Measurements from ENCODE around the gene ARHGEF2.

Gene ARHGEF2

GRCh38 chr1:155904261-155904660 is 74.1 kb downstream of the ARHGEF2 start:
- Mint-ChIP-seq H3K9me3 (no peaks in the 10 kb centered on the region), H3K4me1 (peaks cover under 1% of the 10 kb centered on the region), H3K4me3 (no peak overlapping the region), H3K27me3 (no peaks in the 10 kb centered on the region), H3K36me3 (ENCODE audit: low read depth) (peaks cover 44% of the 10 kb centered on the region), H3K27ac (no peak overlapping the region)
- ATAC-seq (no peak), DNase-seq (no peak)

GRCh38 chr1:155900161-155900560 is 78.2 kb downstream of the ARHGEF2 start:
- DNase-seq (no peak), ATAC-seq (no peak)
- no peak overlapping the region for H3K4me3 Mint-ChIP-seq
- no peaks in the 10 kb centered on the region for H3K27me3 Mint-ChIP-seq
- H3K9me3 Mint-ChIP-seq: no peaks in the 10 kb centered on the region
- H3K36me3 Mint-ChIP-seq (ENCODE audit: low read depth): peaks cover 41% of the 10 kb centered on the region
- H3K4me1 Mint-ChIP-seq: no peaks in the 10 kb centered on the region
- no peak overlapping the region for H3K27ac Mint-ChIP-seq

DNA sequence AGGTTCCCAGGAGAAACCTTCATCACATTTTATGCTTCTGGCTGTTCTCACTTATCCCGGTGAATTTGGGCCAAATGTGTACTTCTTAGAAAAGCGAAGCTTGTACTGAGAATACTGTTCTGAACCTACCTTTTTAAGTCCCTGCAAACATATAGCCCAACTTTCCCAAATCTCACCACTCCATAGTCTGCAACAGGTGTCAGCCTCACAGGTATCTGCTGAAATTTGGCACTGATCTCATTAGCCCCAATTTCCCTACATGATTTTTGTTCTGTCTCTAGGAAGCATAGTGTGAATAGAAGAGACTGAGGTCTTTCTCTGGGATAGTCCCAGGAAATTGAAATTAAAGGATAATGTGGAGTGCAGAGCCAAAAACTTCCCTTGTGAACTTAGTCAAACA is 78.7 kb downstream of the ARHGEF2 start:
- no peak overlapping the region for H3K27ac Mint-ChIP-seq
- ATAC-seq: no peak
- DNase-seq: no peak
- H3K9me3 Mint-ChIP-seq: no peaks in the 10 kb centered on the region
- no peaks in the 10 kb centered on the region for H3K4me1 Mint-ChIP-seq
- no peaks in the 10 kb centered on the region for H3K27me3 Mint-ChIP-seq
- peaks cover 39% of the 10 kb centered on the region for H3K36me3 Mint-ChIP-seq (ENCODE audit: low read depth)
- H3K4me3 Mint-ChIP-seq: no peak overlapping the region

DNA sequence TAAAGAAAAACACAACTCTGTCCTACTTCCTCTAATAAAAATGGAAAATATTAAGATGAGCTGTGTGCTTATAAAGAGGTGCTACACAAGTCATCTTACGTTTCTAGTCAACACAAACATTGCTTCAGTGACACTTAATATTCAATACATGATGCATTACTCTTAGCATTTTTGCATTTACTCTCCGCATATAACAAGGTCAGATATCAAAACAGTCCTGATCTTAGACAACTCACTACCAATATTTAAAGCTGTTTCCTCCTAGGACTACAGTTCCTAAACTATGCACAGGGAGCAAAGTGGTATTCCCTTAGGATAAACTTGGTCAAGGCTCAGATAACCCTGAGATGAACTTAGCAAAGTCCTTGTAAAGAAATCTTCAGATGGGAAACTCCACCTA is 79.5 kb downstream of the ARHGEF2 start:
- ATAC-seq (no peak), DNase-seq (no peak)
- no peak overlapping the region for H3K27ac Mint-ChIP-seq
- peaks cover 33% of the 10 kb centered on the region for H3K36me3 Mint-ChIP-seq (ENCODE audit: low read depth)
- no peaks in the 10 kb centered on the region for H3K27me3 Mint-ChIP-seq
- no peaks in the 10 kb centered on the region for H3K9me3 Mint-ChIP-seq
- H3K4me1 Mint-ChIP-seq: peaks cover 3% of the 10 kb centered on the region
- H3K4me3 Mint-ChIP-seq: no peak overlapping the region

GRCh38 chr1:155897746-155898145 is 80.6 kb downstream of the ARHGEF2 start:
- no peak for DNase-seq
- H3K27ac Mint-ChIP-seq: peak overlapping the region; percentile 27
- H3K4me1 Mint-ChIP-seq: peaks cover 13% of the 10 kb centered on the region
- no peak overlapping the region for H3K4me3 Mint-ChIP-seq
- no peaks in the 10 kb centered on the region for H3K27me3 Mint-ChIP-seq
- peaks cover 30% of the 10 kb centered on the region for H3K36me3 Mint-ChIP-seq (ENCODE audit: low read depth)
- H3K9me3 Mint-ChIP-seq: no peaks in the 10 kb centered on the region
- no peak for ATAC-seq

All from activated naive CD8-positive, alpha-beta T cell treated with anti-CD3 and anti-CD28 coated beads, Interleukin-2, amount 50 U/mL, for 24 hours (primary cell).